Esophagus muscularis mucosa (tissue), 4 donors: ENCODE measurements around the gene FALEC. TPM values are rescaled to one million over a fixed set of nuclear protein-coding genes. Genes with fewer than 3 reads are reported as not detected.
"Not testable (repeated sequence)": the region's sequence is repeated elsewhere in the genome, so short reads cannot be mapped to it uniquely, and the experiment has no call there.

Experiments
- DNase-seq: peaks from one replicate; pipeline ENCODE4 v3.0.0-alpha.2; 2017; ENCODE audit errors: extremely low spot score
- H3K27ac ChIP-seq, 4 donors: fragments of 200-600 bp; sonication (generic); replicated peaks in 1 of 4; 1 replicate in 3 of 4; 2 replicates in 1 of 4; pipeline ENCODE4 v1.5.1; 2016 to 2019; ENCODE audit warnings: mild to moderate bottlenecking in 1 of 4
- H3K27me3 ChIP-seq, 4 donors: fragments of 200-600 bp; sonication (generic); one replicate each; pipeline versions ENCODE4 v1.5.1 to v1.6.0; 2016 to 2019
- H3K36me3 ChIP-seq, 4 donors: fragments of 200-600 bp; sonication (generic); one replicate each; pipeline ENCODE4 v1.5.1; 2016 to 2019
- H3K4me1 ChIP-seq, 4 donors: fragments of 200-600 bp; sonication (generic); one replicate each; pipeline ENCODE4 v1.5.1; 2016 to 2019
- H3K4me3 ChIP-seq, 4 donors: fragments of 200-600 bp; sonication (generic); 1 replicate in 2 of 4; 2 replicates in 2 of 4; pipeline ENCODE4 v1.5.1; 2016 to 2019; ENCODE audit warnings: mild to moderate bottlenecking in 4 of 4, moderate library complexity in 1 of 4
- H3K9me3 ChIP-seq, 4 donors: fragments of 200-600 bp; sonication (generic); 1 replicate in 3 of 4; 2 replicates in 1 of 4; pipeline ENCODE4 v1.5.1; 2016 to 2019
- CTCF ChIP-seq, 3 experiments: fragments of 200-600 bp in 2 of 3; fragments of 450-650 bp in 1 of 3; sonication (generic) in 2 of 3; IDR thresholded peaks; one replicate each; pipeline ENCODE4 v1.5.1; 2017 to 2019; ENCODE audit warnings: antibody characterized with exemption in 3 of 3, mild to moderate bottlenecking in 2 of 3, moderate library complexity in 1 of 3
- EP300 ChIP-seq: sonication (generic); formaldehyde crosslinking; IDR thresholded peaks from one replicate; pipeline ENCODE4 v1.6.1; 2017; ENCODE audit warnings: antibody characterized with exemption
- POLR2A ChIP-seq: fragments of 450-650 bp; IDR thresholded peaks from one replicate; pipeline ENCODE4 v1.6.1; 2017; ENCODE audit warnings: antibody characterized with exemption, moderate library complexity, mild to moderate bottlenecking, low read depth
- POLR2AphosphoS5 ChIP-seq, 2 donors: sonication (generic); formaldehyde crosslinking; IDR thresholded peaks; one replicate each; pipeline ENCODE4 v1.6.1; 2017; ENCODE audit warnings: antibody characterized with exemption in 2 of 2
- WGBS: methylation state at CpG from one replicate; pipeline ENCODE4 v1.1.5; 2018; 5-methylcytosine and 5-hydroxymethylcytosine counted together
- intact Hi-C: fragments of 100-400 bp; cut with DNase I; formaldehyde crosslinking; loops from one replicate; pipeline ENCODE4 v1.15.1; 2023
- total RNA-seq, 4 donors: library from RNA; depleted of rRNA; stranded (reverse); fragments of >200 nt; gene quantifications; one replicate each; pipeline versions ENCODE4 v1.1.0 to v1.2.1, GENCODE V29; 2016

FALEC gene
- total RNA-seq, 4 donors from 2014 or later = not detected

GRCh38 chr1:150573648-150574071 lies 58.1 kb downstream of the FALEC start:
- peak overlapping the region; percentile 64 to 100 (median 88) for H3K4me3 ChIP-seq
- peak in 1 of 2 donors; percentile 45 for TF ChIP-seq POLR2AphosphoS5 (IDR thresholded peaks at IDR 0.05)
- intact Hi-C loops, H3K27me3 ChIP-seq, DNase-seq, H3K9me3 ChIP-seq: not testable (repeated sequence)
- peaks cover 61 to 74% (median 72%) of the 10 kb centered on the region in 4 donors for H3K4me1 ChIP-seq
- 75% methylated on average over 13 of the region's 13 CpGs for WGBS
- H3K36me3 ChIP-seq = peaks cover 44 to 93% (median 68%) of the 10 kb centered on the region in 4 donors
- H3K27ac ChIP-seq = peak overlapping the region; percentile 93 to 100 (median 98)

- H3K9me3 ChIP-seq = no peaks in the 10 kb centered on the region
- TF ChIP-seq POLR2AphosphoS5 (IDR thresholded peaks at IDR 0.05) (peak in 1 of 2 donors; percentile 61), POLR2A (no peak)
- H3K4me1 ChIP-seq = peaks cover 53 to 66% (median 64%) of the 10 kb centered on the region in 4 donors
- intact Hi-C loops = loop anchor here (5.0 kb wide), 1 partner anchor 48 kb away; no protein-coding TSS in a partner anchor
- DNase-seq = no peak
- H3K36me3 ChIP-seq = peaks cover 44 to 94% (median 67%) of the 10 kb centered on the region in 4 donors
- WGBS = 47% methylated on average over 6 of the region's 6 CpGs
- H3K4me3 ChIP-seq = peak overlapping the region; percentile 64 to 100 (median 88)
- peak overlapping the region; percentile 93 to 100 (median 98) for H3K27ac ChIP-seq
- H3K27me3 ChIP-seq = no peaks in the 10 kb centered on the region
Observed at GRCh38 chr1:150574260-150575071, 58.9 kb downstream of the FALEC start.

- H3K27ac ChIP-seq = peak overlapping the region; percentile 93 to 100 (median 98)
- peaks cover 48 to 63% (median 60%) of the 10 kb centered on the region in 4 donors for H3K4me1 ChIP-seq
Observed at GRCh38 chr1:150575072-150575489, 59.5 kb downstream of the FALEC start.

GRCh38 chr1:150575518-150576366 lies 60.2 kb downstream of the FALEC start:
- H3K4me3 ChIP-seq = peak overlapping the region; percentile 64 to 100 (median 88)
- intact Hi-C loops = loop anchor here (5.0 kb wide), 1 partner anchor 47 kb away; no protein-coding TSS in a partner anchor
- no peaks in the 10 kb centered on the region for H3K9me3 ChIP-seq
- peaks cover 44 to 83% (median 64%) of the 10 kb centered on the region in 4 donors for H3K36me3 ChIP-seq
- no peak for DNase-seq
- H3K27ac ChIP-seq = peak overlapping the region; percentile 93 to 100 (median 98)
- no peaks in the 10 kb centered on the region for H3K27me3 ChIP-seq
- WGBS = 12% methylated on average over 1 of the region's 1 CpG
- TF ChIP-seq EP300 = no peak
- peak in 1 of 2 donors; percentile 54 for TF ChIP-seq POLR2AphosphoS5 (IDR thresholded peaks at IDR 0.05)
- H3K4me1 ChIP-seq = peaks cover 46 to 62% (median 60%) of the 10 kb centered on the region in 4 donors

More at GRCh38 chr1:150575072-150575489, 59.5 kb downstream of the FALEC start:
- no peak for DNase-seq
- Histone ChIP-seq H3K36me3 (peaks cover 44 to 89% (median 64%) of the 10 kb centered on the region in 4 donors), H3K9me3 (no peaks in the 10 kb centered on the region), H3K27me3 (no peaks in the 10 kb centered on the region), H3K4me3 (peak overlapping the region; percentile 64 to 100 (median 88))
- intact Hi-C loops = loop anchor here (5.0 kb wide), 1 partner anchor 47 kb away; no protein-coding TSS in a partner anchor
- 29% methylated on average over 4 of the region's 4 CpGs for WGBS
- TF ChIP-seq POLR2AphosphoS5 (IDR thresholded peaks at IDR 0.05) (no peak), POLR2A (no peak), EP300 (no peak), CTCF (IDR thresholded peaks at IDR 0.05) (no peak)

GRCh38 chr1:150576367-150576711 lies 60.8 kb downstream of the FALEC start:
- intact Hi-C loops = loop anchor here (5.0 kb wide), 1 partner anchor 46 kb away; no protein-coding TSS in a partner anchor
- Histone ChIP-seq H3K27me3 (no peaks in the 10 kb centered on the region), H3K36me3 (peaks cover 44 to 77% (median 60%) of the 10 kb centered on the region in 4 donors), H3K4me3 (peak overlapping the region; percentile 64 to 100 (median 88)), H3K27ac (peak overlapping the region; percentile 93 to 100 (median 98)), H3K4me1 (peaks cover 40 to 62% (median 56%) of the 10 kb centered on the region in 4 donors), H3K9me3 (no peaks in the 10 kb centered on the region)
- DNase-seq = no peak
- WGBS = 2% methylated on average over 4 of the region's 4 CpGs
- no peak for TF ChIP-seq POLR2A
- TF ChIP-seq CTCF (IDR thresholded peaks at IDR 0.05) = no peak
- no peak for TF ChIP-seq EP300
